IPS-11a (cell line): ENCODE results near the gene LINGO3.
A peak's percentile ranks its signal among the peaks of the same experiment; 100 is the strongest.
"Not testable (repeated sequence)": the region's sequence is repeated elsewhere in the genome, so short reads cannot be mapped to it uniquely, and the experiment has no call there.

ENCODE experiments used
- H3K4me3 ChIP-seq: one replicate; pipeline ENCODE4 v1.5.1; 2013; ENCODE audit warnings: low read depth, low read length, control low read depth

The LINGO3 gene

DNA sequence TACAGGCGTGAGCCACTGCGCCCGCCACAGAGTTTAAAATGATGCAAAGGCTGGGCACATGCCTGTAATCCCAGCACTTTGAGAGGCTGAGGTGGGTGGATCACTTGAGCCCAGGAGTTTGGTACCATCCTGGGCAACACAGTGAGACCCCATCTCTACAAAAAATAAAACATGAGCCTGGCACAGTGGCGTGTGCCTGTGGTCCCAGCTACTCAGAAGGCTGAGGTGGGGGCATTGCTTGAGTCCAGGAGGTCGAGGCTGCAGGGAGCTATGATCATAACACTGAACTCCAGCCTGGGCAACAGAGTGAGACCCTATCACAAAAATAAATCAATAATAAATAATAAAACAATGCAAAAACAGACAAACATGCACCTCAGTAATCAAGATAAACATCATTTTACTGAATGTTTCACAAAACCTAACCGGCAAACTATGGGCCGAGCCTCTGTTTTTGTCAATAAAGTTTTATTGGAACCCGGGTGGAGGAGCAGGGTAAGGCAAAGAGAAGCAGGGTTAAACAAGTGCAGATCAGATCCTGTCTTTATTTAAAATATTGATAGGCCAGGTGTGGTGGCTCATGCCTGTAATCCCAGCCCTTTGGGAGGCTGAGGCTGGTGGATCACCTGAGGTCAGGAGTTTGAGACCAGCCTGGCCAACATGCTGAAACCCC is 24.0 kb downstream of the LINGO3 start:
- no peak overlapping the region for H3K4me3 ChIP-seq

DNA sequence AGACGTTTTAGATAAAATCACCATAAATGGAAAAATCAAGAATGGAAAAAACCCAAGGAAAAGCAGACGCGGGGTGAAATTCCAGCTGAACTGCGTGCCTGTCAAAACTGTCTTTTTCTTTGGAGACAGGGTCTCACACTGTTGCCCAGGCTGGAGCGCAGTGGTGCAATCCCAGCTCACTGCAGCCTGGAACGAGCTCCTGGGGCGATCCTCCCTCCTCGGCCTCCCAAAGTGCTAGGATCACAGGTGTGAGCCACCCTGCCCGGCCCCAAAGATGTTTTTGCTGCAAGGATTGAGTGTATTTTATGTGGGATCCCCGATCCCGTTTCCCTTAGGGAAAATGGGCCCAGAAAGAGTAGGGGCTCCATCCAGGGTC is 25.1 kb downstream of the LINGO3 start:
- H3K4me3 ChIP-seq = peak overlapping the region; percentile 30

DNA sequence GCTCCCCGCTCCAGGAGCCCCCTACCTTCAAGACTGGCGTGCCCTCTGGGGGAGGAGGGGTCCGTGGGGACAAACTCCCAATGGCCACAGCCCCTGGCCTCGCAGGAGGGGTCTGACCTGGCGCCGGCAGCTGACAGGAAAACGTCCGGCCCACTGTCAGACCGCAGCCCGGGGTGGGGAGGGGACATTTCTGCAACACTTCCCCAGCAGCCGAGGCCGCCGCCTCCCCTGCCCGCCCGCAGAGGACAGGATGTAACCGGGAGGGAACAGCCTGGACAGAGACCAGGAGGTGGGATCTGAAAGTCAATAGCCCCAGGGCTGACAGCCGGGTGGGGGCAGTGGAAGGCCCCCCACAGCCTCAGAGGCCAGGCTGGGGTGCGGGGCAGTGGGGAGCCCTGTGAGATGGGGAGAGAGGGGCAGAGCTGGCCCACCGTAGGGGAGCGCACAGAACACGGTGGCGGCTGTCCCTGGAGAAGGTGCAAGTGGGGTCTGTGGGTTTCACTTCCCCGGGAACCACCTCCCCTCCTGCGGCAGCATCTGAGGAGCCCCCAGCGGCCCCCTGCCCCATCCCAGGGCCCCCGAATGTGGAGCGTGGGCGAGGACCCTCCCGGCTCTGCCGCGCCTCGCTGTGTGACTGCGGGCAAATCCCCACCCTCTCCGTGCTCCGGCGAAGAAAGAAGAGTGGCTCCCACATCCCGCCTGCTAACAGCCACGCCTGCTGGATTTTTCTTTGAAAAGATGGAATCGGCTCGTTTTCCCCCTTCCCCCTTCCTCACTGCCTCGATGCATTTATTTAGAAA is 25.7 kb downstream of the LINGO3 start, which contains the start of gene PEAK3:
Gene PEAK3, minus strand, starts transcription at position 114 of the 800 bp plus-strand sequence. CDS start 1,244 bp downstream, outside the sequence.
- peak within 1 kb of the TSS; percentile 30 for H3K4me3 ChIP-seq

DNA sequence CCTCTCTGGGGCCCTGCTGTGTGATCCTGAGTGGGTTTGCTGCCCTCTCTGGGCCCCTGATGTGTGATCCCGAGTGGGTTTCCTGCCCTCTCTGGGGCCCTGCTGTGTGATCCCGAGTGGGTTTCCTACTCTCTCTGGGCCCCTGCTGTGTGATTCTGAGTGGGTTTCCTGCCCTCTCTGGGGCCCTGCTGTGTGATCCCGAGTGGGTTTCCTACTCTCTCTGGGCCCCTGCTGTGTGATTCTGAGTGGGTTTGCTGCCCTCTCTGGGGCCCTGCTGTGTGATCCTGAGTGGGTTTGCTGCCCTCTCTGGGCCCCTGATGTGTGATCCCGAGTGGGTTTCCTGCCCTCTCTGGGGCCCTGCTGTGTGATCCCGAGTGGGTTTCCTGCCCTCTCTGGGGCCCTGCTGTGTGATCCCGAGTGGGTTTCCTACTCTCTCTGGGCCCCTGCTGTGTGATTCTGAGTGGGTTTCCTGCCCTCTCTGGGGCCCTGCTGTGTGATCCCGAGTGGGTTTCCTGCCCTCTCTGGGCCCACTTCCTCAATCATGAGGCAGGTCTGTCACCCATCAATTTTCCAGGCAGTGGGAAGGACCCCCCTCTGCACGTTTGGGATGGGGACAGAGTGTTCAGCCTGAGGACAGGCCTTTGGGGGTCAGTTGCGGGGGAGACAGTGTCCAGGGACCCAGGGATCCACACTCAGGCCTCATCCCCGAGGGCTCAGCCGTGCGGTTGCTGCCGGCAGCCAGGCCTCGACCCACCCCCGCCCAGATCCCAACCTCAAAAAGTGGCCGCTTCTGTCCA is 26.5 kb downstream of the LINGO3 start:
- not testable (repeated sequence) for H3K4me3 ChIP-seq

DNA sequence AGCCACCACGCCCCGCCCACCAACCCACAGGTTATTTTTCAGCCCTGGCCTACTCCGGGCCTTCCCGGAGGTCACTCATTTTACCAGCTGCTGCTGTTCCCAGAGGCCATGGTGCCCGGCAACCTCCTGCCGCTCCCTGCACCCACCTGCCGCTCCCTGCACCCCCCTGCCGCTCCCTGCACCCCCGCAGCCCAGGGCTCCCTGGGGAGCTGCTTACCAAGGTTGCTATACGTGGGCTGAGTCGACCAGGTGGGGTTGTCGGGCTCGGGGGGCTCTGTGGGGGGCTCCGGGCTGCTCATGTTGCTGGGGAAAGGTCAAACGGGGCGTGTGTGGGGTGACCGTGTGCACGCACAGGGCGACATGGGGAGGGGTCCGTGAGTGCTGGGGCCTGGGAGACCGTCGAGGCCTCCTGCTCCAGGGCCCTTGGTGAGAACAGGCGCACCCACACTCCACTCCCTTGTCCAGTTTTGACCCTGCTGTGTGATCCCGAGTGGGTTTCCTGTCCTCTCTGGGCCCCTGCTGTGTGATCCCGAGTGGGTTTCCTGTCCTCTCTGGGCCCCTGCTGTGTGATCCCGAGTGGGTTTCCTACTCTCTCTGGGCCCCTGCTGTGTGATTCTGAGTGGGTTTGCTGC is 27.2 kb downstream of the LINGO3 start:
- no peak overlapping the region for H3K4me3 ChIP-seq

DNA sequence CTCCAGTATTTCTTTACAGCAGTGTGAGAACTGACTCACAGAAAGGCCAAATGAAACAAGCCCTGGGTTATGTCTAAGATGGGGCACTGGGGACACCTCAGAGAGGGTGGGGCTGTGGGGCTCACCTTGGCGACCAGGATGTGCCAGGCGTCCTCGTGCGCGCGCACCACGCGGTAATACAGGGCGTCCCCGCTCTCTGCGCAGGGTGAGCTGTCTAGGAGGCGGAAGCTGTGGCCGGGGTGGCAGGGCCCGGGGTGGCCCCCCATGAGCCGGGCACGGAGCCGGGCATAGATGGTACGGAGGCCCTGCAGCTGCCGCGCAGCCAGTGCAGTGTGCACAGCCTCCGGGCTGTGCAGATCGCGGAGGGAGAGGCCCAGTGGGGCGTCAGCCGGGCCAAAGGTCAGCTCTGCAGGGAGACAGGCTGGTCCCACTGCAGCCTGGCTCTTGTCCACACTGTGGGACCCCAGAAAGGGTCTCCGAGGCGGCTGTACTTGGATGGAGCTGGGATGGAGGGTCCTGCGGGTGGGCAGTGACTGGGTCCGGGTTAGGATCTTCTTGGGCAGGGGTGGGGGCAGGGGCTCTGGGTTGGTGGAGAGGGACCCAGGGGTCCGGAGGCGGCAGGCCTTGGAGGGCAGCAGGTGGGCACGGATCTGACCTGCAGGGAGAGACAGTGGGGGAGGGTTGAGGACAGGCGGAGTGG is 29.3 kb downstream of the LINGO3 start:
- no peak overlapping the region for H3K4me3 ChIP-seq

GRCh38 chr19:2277138-2277537 is 30.8 kb downstream of the LINGO3 start:
- H3K4me3 ChIP-seq = no peak overlapping the region

DNA sequence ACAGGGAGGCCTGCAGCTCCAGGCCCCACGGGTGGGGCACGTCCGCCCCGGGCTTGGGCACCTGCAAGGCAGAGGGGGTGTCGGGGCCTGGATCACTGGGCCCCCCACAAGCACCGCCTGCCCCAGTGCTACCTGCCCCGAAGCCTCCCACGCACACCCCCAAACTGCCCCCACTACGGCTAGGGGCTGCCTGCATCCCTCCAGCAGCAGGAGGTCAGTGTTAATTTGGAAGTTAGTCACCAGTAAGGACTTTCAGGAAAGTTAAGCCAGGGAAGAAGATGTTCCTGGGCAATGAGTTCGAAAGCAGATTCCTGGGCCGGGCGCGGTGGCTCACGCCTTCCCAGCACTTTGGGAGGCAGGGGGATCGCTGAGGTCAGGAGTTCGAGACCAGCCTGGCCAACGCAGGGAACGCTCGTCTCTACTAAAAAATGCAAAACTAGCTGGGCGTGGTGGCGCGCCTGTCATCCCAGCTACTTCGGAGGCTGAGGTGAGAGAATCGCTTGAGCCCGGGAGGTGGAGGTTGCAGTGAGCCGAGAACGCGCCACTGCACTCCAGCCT is 31.4 kb downstream of the LINGO3 start:
- H3K4me3 ChIP-seq = no peak overlapping the region

DNA sequence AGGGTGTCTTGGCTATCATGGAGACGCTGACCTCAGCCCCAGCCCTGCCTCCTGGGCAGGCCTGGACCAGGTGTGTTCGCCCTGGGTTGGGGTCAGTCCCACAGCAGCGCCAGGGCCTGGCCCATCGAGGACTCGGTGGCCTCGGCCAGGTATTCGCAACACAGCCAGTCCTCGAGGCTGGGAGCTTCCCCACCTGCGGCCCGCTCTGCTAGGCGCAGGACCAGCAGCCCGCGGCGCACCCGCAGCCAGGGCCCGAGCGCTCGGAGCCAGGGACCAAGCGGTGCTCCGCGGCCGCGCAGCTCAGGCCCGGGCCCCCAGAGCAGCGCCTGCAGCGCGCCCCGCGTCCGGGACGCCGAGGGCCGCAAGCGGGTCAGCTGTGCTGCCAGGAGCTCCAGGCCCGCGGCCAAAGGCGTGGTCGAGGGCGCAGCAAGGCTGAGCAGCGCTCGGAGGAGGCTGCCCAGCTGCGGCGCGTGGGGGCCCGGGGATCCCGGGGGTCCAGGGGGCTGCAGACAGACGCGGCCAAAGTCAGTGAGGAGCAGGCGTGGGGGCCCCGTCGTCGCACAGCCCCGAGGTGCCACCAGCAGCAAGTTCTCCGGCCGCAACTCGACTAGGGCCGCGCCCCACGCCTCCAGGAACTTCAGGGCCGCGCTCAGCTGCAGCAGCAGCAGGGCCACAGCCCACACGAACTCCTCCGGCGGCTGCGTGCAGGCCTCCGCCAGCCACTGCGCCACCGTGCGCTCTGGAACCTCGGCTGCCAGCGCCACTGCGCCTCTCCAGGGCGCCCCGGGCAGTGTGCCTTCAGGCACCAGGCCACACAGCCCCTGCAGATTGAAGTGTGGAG is 32.1 kb downstream of the LINGO3 start:
- H3K4me3 ChIP-seq = no peak overlapping the region

DNA sequence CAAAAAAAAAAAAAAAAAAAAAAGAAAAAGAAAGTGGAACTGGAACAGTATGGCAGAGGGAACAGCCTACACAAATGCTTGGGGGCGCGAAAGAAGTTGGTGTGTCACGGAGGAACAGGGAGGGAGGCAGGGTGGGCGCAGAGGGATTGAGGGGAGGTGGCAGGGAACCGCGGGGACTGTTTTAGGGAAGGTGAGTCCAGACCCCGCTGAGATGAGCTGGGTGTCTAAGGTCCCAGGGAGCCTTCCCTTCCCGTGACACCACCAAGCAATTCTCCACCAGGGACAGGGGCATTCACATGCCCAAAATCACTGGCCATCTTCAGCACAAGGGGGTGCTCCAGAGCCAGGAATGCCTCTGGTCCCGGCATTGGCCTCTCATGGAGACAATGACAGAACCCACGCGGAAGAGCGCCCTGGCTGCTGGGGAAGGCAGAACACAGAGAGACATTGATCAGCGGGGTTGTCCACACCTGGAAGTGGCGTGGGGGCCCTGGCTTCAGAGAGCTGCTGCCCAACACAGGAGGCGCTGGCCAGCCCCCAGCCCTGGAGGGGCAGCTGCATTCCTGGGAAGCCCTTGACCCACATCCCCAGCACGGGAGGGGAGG is 32.9 kb downstream of the LINGO3 start:
- no peak overlapping the region for H3K4me3 ChIP-seq

DNA sequence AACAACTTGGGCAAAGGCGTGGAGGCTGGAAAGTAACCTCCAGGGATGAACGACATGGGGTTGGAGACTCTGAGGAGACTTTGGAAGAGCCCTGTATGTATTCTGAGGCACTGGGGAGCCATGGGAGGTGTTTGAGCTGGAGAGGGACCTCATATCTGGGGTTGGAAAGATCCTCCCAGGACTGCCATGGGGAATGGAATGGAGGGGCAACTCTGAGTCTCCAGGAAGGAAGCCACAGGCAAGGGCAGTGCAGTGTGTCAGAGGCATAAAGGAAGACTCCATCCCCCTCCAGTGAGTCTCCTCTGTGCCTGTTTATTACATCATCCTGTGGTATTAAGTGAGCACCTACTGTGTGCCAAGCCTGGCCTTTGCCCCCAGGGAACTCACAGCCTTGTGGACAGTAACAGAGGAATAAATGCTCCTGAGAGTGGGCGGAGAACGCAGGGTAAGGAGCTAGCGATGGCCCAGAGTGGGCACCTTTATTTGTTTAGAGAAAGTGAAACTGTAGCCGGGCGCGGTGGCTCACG is 33.7 kb downstream of the LINGO3 start:
- no peak overlapping the region for H3K4me3 ChIP-seq

- no peak overlapping the region for H3K4me3 ChIP-seq
Observed at GRCh38 chr19:2273356-2274184, 34.4 kb downstream of the LINGO3 start.

- peak overlapping the region; percentile 95 for H3K4me3 ChIP-seq
Observed at GRCh38 chr19:2271234-2272103, 36.5 kb downstream of the LINGO3 start.

- peak overlapping the region; percentile 95 for H3K4me3 ChIP-seq
Observed at GRCh38 chr19:2270423-2271233, 37.3 kb downstream of the LINGO3 start.

GRCh38 chr19:2270157-2270422 is 37.9 kb downstream of the LINGO3 start:
- peak overlapping the region; percentile 95 for H3K4me3 ChIP-seq
